Measurements from ENCODE around the gene FRMD4A.

- TF ChIP-seq POLR2A (IDR thresholded peaks at IDR 0.05; ENCODE audit: low read depth, low read length) (no peak), CTCF (conservative IDR thresholded peaks at IDR 0.05; ENCODE audit: low read depth, low read length) (no peak), CEBPB (IDR thresholded peaks at IDR 0.05; ENCODE audit: low read depth, low read length) (no peak), RAD21 (IDR thresholded peaks at IDR 0.05; ENCODE audit: low read length) (no peak), MAFK (IDR thresholded peaks at IDR 0.05; ENCODE audit: low read depth, low read length) (no peak), ELK1 (IDR thresholded peaks at IDR 0.05; ENCODE audit: borderline replicate concordance, low read depth, low read length) (no peak), MXI1 (IDR thresholded peaks at IDR 0.05; ENCODE audit: borderline replicate concordance, low read depth, low read length) (no peak)
Measured at GRCh38 chr10:13844651-13845050, 486.1 kb downstream of the FRMD4A start.

Measured in IMR-90 (cell line).